ENCODE measurements around the gene OR4S2. TPM values are rescaled to one million over a fixed set of nuclear protein-coding genes. Genes with fewer than 3 reads are reported as not detected.

OR4S2 gene
- total and polyA plus RNA-seq, 2 of the 8 experiments (the other 6 are each of a cell fraction or from before 2014, with no cell fraction given): not detected

GRCh38 chr11:55634813-55635212 is 13.3 kb upstream of the OR4S2 start, which contains the start of gene OR4P4:
Gene OR4P4, plus strand, starts transcription at chr11:55635113.
- no peaks in the 10 kb centered on the region for H4K20me1 ChIP-seq (replicated peaks in 1 of 2; ENCODE audit: control insufficient read depth in 1 of 2, insufficient read depth in 2 of 2, low read length in 2 of 2)
- no peak within 1 kb of the TSS for H4K91ac ChIP-seq (replicated peaks; ENCODE audit: insufficient read length, low read length)
- H2BK12ac ChIP-seq (ENCODE audit: low read depth, low read length): no peak within 1 kb of the TSS
- WGBS, 2 experiments (ENCODE audit: extremely low coverage in 1 of 2, insufficient coverage in 1 of 2, insufficient read length in 1 of 2, insufficient replicate concordance in 2 of 2, low coverage in 1 of 2, low lambda C conversion rate in 2 of 2, missing lambda C conversion rate in 1 of 2): 67% methylated on average over 3 of the region's 3 CpGs; no CpG with 5 or more reads in 1 of the 2 experiments
- H2BK5ac ChIP-seq (ENCODE audit: low read depth, low read length): no peak within 1 kb of the TSS
- no peak within 1 kb of the TSS for H3K27ac ChIP-seq (ENCODE audit: low read depth, low read length)
- no peak within 1 kb of the TSS for H3K23ac ChIP-seq (ENCODE audit: insufficient read length)
- H3K27me3 ChIP-seq (replicated peaks in 1 of 4; ENCODE audit: control insufficient read depth in 3 of 4, extremely low read depth in 1 of 4, insufficient read depth in 3 of 4, low read length in 3 of 4): no peaks in the 10 kb centered on the region
- TF ChIP-seq JUND (IDR thresholded peaks at IDR 0.05; ENCODE audit: low read length): no peak
- TF ChIP-seq JUN (IDR thresholded peaks at IDR 0.05; ENCODE audit: low read depth, low read length): no peak
- TF ChIP-seq SP1 (IDR thresholded peaks at IDR 0.05; ENCODE audit: low read depth, low read length): no peak
- no peak for TF ChIP-seq SIN3A (conservative IDR thresholded peaks at IDR 0.05 in 1 of 2, IDR thresholded peaks at IDR 0.05 in 1 of 2; ENCODE audit: low read depth in 1 of 2, low read length in 2 of 2)
- no peak for TF ChIP-seq CHD2 (IDR thresholded peaks at IDR 0.05; ENCODE audit: low read length)
- TF ChIP-seq CEBPB (IDR thresholded peaks at IDR 0.05; ENCODE audit: low read depth, low read length): no peak
- H2AK5ac ChIP-seq (ENCODE audit: low read depth, low read length): no peak within 1 kb of the TSS
- no peak within 1 kb of the TSS for H3K56ac ChIP-seq (replicated peaks; ENCODE audit: insufficient read length, low read depth, low read length)
- H3K4ac ChIP-seq (replicated peaks; ENCODE audit: insufficient read length, low read depth, low read length): no peak within 1 kb of the TSS
- H3K79me1 ChIP-seq (ENCODE audit: low read depth, low read length): no peaks in the 10 kb centered on the region
- H3K9ac ChIP-seq (replicated peaks in 1 of 4; ENCODE audit: extremely low read depth in 1 of 4, low read depth in 3 of 4, low read length in 3 of 4): no peak within 1 kb of the TSS
- FAIRE-seq (no peak), DNase-seq (ENCODE audit: low read depth in 1 of 2, low spot score in 2 of 2) (no peak)
- H4K8ac ChIP-seq (ENCODE audit: extremely low read depth, insufficient read depth, low read length): no peak within 1 kb of the TSS
- ChIA-PET CTCF (ENCODE audit: partially characterized antibody) (no interaction called here), POLR2A (ENCODE audit: partially characterized antibody) (no interaction called here)
- H3K23me2 ChIP-seq (ENCODE audit: low read depth, low read length): no peaks in the 10 kb centered on the region
- H3K4me1 ChIP-seq (replicated peaks in 1 of 4; ENCODE audit: control insufficient read depth in 3 of 4, insufficient read depth in 4 of 4, low read length in 3 of 4): no peaks in the 10 kb centered on the region
- H2BK120ac ChIP-seq (replicated peaks; ENCODE audit: low read depth, low read length): no peak within 1 kb of the TSS
- H3K79me2 ChIP-seq (ENCODE audit: control insufficient read depth in 1 of 2, insufficient read depth in 2 of 2, low read length in 2 of 2): no peaks in the 10 kb centered on the region
- H4K5ac ChIP-seq (ENCODE audit: insufficient read length, low read depth, low read length): no peak within 1 kb of the TSS
- no peak within 1 kb of the TSS for H3K4me3 ChIP-seq (ENCODE audit: extremely low read depth in 1 of 4, insufficient read depth in 2 of 4, low read depth in 3 of 4, low read length in 4 of 4)
- no peak within 1 kb of the TSS for H2BK15ac ChIP-seq (ENCODE audit: low read length)
- H3K4me2 ChIP-seq (ENCODE audit: insufficient read depth in 1 of 2, low read depth in 2 of 2, low read length in 2 of 2): no peak within 1 kb of the TSS
- H2BK20ac ChIP-seq (ENCODE audit: low read length): no peak within 1 kb of the TSS
- no peak within 1 kb of the TSS for H3K14ac ChIP-seq (ENCODE audit: insufficient read length)
- peaks cover 14 to 22% of the 10 kb centered on the region in 2 experiments for H3K9me3 ChIP-seq (ENCODE audit: insufficient read depth in 2 of 2, low read depth in 1 of 2, low read length in 1 of 2)
- H2AFZ ChIP-seq (ENCODE audit: low read length): no peak within 1 kb of the TSS
- no peak within 1 kb of the TSS for H3K18ac ChIP-seq (ENCODE audit: extremely low read depth, low read length)
- H3K36me3 ChIP-seq (ENCODE audit: control insufficient read depth in 2 of 4, insufficient read depth in 4 of 4, low read length in 3 of 4): no peaks in the 10 kb centered on the region

All from H1 (cell line).